IPS-NIHi11 (cell line): ENCODE data around the gene GP2.

Experiments used
- DNase-seq: peaks from one replicate; pipeline ENCODE4 v3.0.0; 2012; ENCODE audit warnings: mixed read lengths, low spot score

GP2 gene

GRCh38 chr16:20327444-20328041, at the start of gene GP2:
Gene GP2 (minus strand): TSS chr16:20327513. CDS start chr16:20326431, 1,082 bp downstream.
- peak; percentile 26 for DNase-seq

- DNase-seq, result no peak
Measured at GRCh38 chr16:20372701-20373100, 45.4 kb upstream of the GP2 start.

GRCh38 chr16:20369452-20370054, 42.2 kb upstream of the GP2 start:
- no peak for DNase-seq

GRCh38 chr16:20364051-20364450, 36.7 kb upstream of the GP2 start:
- DNase-seq, result no peak

GRCh38 chr16:20363191-20363590, 35.9 kb upstream of the GP2 start:
- DNase-seq, result no peak

GRCh38 chr16:20359997-20360396, 32.7 kb upstream of the GP2 start:
- DNase-seq, result peak; percentile 59

GRCh38 chr16:20355114-20355782, 27.9 kb upstream of the GP2 start:
- DNase-seq, result no peak

- DNase-seq, result no peak
Measured at GRCh38 chr16:20353379-20353778, 26.1 kb upstream of the GP2 start.

- no peak for DNase-seq
Measured at GRCh38 chr16:20352615-20353014, 25.3 kb upstream of the GP2 start, which contains the start of gene UMOD. Gene UMOD (minus strand): TSS chr16:20352715. CDS start chr16:20350737, 1,978 bp downstream.

- DNase-seq, result peak; percentile 26
Measured at GRCh38 chr16:20349615-20350014, 22.3 kb upstream of the GP2 start.

GRCh38 chr16:20348365-20349185, 21.3 kb upstream of the GP2 start:
- DNase-seq, result peak; percentile 82

GRCh38 chr16:20347666-20348364, 20.5 kb upstream of the GP2 start:
- DNase-seq, result no peak

GRCh38 chr16:20344611-20345010, 17.3 kb upstream of the GP2 start:
- no peak for DNase-seq

- no peak for DNase-seq
Measured at GRCh38 chr16:20339744-20340143, 12.4 kb upstream of the GP2 start.

- DNase-seq, result no peak
Measured at GRCh38 chr16:20336955-20337354, 9.6 kb upstream of the GP2 start.

GRCh38 chr16:20334396-20334795, 7.1 kb upstream of the GP2 start:
- no peak for DNase-seq

GRCh38 chr16:20333120-20333519, 5.8 kb upstream of the GP2 start:
- DNase-seq, result no peak

- no peak for DNase-seq
Measured at GRCh38 chr16:20332411-20332810, 5.1 kb upstream of the GP2 start.

GRCh38 chr16:20331635-20332034, 4.3 kb upstream of the GP2 start:
- no peak for DNase-seq

GRCh38 chr16:20329392-20330138, 2.3 kb upstream of the GP2 start:
- no peak for DNase-seq

GRCh38 chr16:20326321-20326720, 992 bp downstream of the GP2 start:
- DNase-seq, result no peak
